Testis (tissue), 2 donors: ENCODE measurements around the gene FSCN2.

Source experiments
- POLR2A ChIP-seq: fragments of 450-650 bp; IDR thresholded peaks from one replicate; pipeline ENCODE4 v1.6.1; 2017; ENCODE audit warnings: antibody characterized with exemption, mild to moderate bottlenecking, moderate library complexity
- TF ChIP-seq, protein P1 (sequence below), 3 experiments: fragments of 450-650 bp in 2 of 3; fragments of 200-600 bp in 1 of 3; sonication (generic) in 1 of 3; IDR thresholded peaks; one replicate each; pipeline ENCODE4 v1.5.1; 2016 to 2019; ENCODE audit warnings: antibody characterized with exemption in 3 of 3, mild to moderate bottlenecking in 2 of 3, moderate library complexity in 1 of 3

GRCh38 chr17:81572563-81573168, 44.5 kb downstream of the FSCN2 start:
- TF ChIP-seq POLR2A: no peak
- TF ChIP-seq, protein P1, sequence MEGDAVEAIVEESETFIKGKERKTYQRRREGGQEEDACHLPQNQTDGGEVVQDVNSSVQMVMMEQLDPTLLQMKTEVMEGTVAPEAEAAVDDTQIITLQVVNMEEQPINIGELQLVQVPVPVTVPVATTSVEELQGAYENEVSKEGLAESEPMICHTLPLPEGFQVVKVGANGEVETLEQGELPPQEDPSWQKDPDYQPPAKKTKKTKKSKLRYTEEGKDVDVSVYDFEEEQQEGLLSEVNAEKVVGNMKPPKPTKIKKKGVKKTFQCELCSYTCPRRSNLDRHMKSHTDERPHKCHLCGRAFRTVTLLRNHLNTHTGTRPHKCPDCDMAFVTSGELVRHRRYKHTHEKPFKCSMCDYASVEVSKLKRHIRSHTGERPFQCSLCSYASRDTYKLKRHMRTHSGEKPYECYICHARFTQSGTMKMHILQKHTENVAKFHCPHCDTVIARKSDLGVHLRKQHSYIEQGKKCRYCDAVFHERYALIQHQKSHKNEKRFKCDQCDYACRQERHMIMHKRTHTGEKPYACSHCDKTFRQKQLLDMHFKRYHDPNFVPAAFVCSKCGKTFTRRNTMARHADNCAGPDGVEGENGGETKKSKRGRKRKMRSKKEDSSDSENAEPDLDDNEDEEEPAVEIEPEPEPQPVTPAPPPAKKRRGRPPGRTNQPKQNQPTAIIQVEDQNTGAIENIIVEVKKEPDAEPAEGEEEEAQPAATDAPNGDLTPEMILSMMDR (IDR thresholded peaks at IDR 0.05): no peak
